Hepatocyte (in vitro differentiated cells): Measurements from ENCODE around the gene NOL9. TPM values are rescaled to one million over a fixed set of nuclear protein-coding genes. Genes with fewer than 3 reads are reported as not detected.

Experiments used
- DNase-seq: peaks from one replicate; pipeline ENCODE4 v3.0.0-alpha.2; 2016; ENCODE audit warnings: low spot score
- H2AFZ ChIP-seq: fragments of 200-600 bp; sonication (generic); 2 replicates; pipeline ENCODE4 v1.6.0; 2016; ENCODE audit warnings: antibody characterized with exemption, mild to moderate bottlenecking
- H3K27ac ChIP-seq: fragments of 200-600 bp; sonication (generic); 2 replicates; pipeline ENCODE4 v1.5.1; 2016; ENCODE audit warnings: mild to moderate bottlenecking
- H3K27me3 ChIP-seq: fragments of 200-600 bp; sonication (generic); 2 replicates; pipeline ENCODE4 v1.6.1; 2016
- H3K36me3 ChIP-seq: fragments of 200-600 bp; sonication (generic); replicated peaks from 2 replicates; pipeline ENCODE4 v1.5.1; 2016; ENCODE audit warnings: low read depth; ENCODE audit not compliant: insufficient read depth
- H3K4me1 ChIP-seq: fragments of 200-600 bp; sonication (generic); 2 replicates; pipeline ENCODE4 v1.5.1; 2016; ENCODE audit warnings: mild to moderate bottlenecking, moderate library complexity; ENCODE audit not compliant: insufficient read depth
- H3K4me2 ChIP-seq: fragments of 200-600 bp; sonication (generic); 2 replicates; pipeline ENCODE4 v1.6.0; 2016
- H3K4me3 ChIP-seq: fragments of 200-600 bp; sonication (generic); 2 replicates; pipeline ENCODE4 v1.5.1; 2016; ENCODE audit warnings: mild to moderate bottlenecking
- H3K79me2 ChIP-seq: fragments of 200-600 bp; sonication (generic); 2 replicates; pipeline ENCODE4 v1.6.0; 2017; ENCODE audit warnings: mild to moderate bottlenecking
- H3K9me2 ChIP-seq: fragments of 200-600 bp; sonication (generic); replicated peaks from 2 replicates; pipeline ENCODE4 v1.6.0; 2017; ENCODE audit warnings: mild to moderate bottlenecking; ENCODE audit not compliant: insufficient read depth
- H3K9me3 ChIP-seq: fragments of 200-600 bp; sonication (generic); 2 replicates; pipeline ENCODE4 v1.5.1; 2016; ENCODE audit warnings: low read depth, mild to moderate bottlenecking
- H4K20me1 ChIP-seq: fragments of 200-600 bp; sonication (generic); 2 replicates; pipeline ENCODE4 v1.6.0; 2016; ENCODE audit warnings: mild to moderate bottlenecking; ENCODE audit not compliant: insufficient read depth, poor library complexity, severe bottlenecking
- EZH2 ChIP-seq: fragments of 200-600 bp; sonication (generic); IDR thresholded peaks from 2 replicates; pipeline ENCODE4 v1.6.1; 2016; ENCODE audit warnings: antibody characterized with exemption, mild to moderate bottlenecking, borderline replicate concordance
- EZH2phosphoT487 ChIP-seq: fragments of 200-600 bp; sonication (generic); IDR thresholded peaks from one replicate; pipeline ENCODE4 v1.6.1; 2018; ENCODE audit warnings: antibody characterized with exemption, mild to moderate bottlenecking, low read depth, moderate library complexity; ENCODE audit not compliant: unreplicated experiment, severe bottlenecking
- WGBS: methylation state at CpG from one replicate; pipeline ENCODE4 v1.1.6; 2016; ENCODE audit warnings: low lambda C conversion rate; ENCODE audit errors: missing lambda C conversion rate; 5-methylcytosine and 5-hydroxymethylcytosine counted together
- polyA plus RNA-seq: library from polyadenylated mRNA; unstranded; fragments of >200 nt; fragmentation: Nextera tagmentation; extraction: Ambion mirVana; gene quantifications from 2 replicates; pipeline ENCODE4 v1.2.1, GENCODE V29; 2016
- total RNA-seq: library from RNA; depleted of rRNA; stranded (reverse); fragments of >200 nt; gene quantifications from 2 replicates; pipeline ENCODE4 v1.2.3, GENCODE V29; 2014
- TF ChIP-seq, protein P1 (sequence below): fragments of 200-600 bp; sonication (generic); IDR thresholded peaks from 2 replicates; pipeline ENCODE4 v1.5.1; 2016; ENCODE audit warnings: antibody characterized with exemption, mild to moderate bottlenecking; ENCODE audit not compliant: poor library complexity

The NOL9 gene
- total and polyA plus RNA-seq, 2 experiments from 2014 or later: 13.7 to 21.6 TPM

- peak overlapping the region; percentile 92 for H3K4me3 ChIP-seq
- H3K27me3 ChIP-seq: no peaks in the 10 kb centered on the region
These were observed 63.9 kb downstream of the NOL9 start for GRCh38 chr1:6490181-6491080.

DNA sequence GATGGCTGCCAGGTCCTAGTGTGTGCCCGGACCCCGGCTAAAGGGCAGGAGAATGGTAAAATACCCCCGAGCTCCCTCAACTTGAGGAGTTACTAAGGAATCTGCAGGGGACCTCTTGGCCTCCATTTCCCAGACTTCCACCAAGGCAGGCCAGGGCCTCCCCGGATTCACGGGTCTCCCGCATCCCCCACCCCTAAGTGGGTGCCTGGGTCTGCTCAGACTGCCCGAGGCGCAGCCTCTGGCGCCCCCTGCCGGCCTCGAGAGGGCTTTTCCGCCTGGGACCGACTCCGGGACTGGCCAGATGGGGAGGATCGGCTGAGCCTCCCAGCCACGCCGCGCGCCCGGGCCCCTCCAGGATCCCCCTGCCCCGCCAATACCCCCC lies 64.5 kb downstream of the NOL9 start:
- no peak for TF ChIP-seq EZH2
- TF ChIP-seq, protein P1, sequence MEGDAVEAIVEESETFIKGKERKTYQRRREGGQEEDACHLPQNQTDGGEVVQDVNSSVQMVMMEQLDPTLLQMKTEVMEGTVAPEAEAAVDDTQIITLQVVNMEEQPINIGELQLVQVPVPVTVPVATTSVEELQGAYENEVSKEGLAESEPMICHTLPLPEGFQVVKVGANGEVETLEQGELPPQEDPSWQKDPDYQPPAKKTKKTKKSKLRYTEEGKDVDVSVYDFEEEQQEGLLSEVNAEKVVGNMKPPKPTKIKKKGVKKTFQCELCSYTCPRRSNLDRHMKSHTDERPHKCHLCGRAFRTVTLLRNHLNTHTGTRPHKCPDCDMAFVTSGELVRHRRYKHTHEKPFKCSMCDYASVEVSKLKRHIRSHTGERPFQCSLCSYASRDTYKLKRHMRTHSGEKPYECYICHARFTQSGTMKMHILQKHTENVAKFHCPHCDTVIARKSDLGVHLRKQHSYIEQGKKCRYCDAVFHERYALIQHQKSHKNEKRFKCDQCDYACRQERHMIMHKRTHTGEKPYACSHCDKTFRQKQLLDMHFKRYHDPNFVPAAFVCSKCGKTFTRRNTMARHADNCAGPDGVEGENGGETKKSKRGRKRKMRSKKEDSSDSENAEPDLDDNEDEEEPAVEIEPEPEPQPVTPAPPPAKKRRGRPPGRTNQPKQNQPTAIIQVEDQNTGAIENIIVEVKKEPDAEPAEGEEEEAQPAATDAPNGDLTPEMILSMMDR: peak; percentile 96
- Histone ChIP-seq H3K4me2 (peak overlapping the region; percentile 100), H3K27ac (peak overlapping the region; percentile 85), H2AFZ (peak overlapping the region; percentile 96), H3K79me2 (peaks cover 11% of the 10 kb centered on the region), H3K27me3 (no peaks in the 10 kb centered on the region), H3K9me2 (no peaks in the 10 kb centered on the region), H4K20me1 (no peaks in the 10 kb centered on the region), H3K36me3 (no peaks in the 10 kb centered on the region), H3K4me1 (peaks cover 26% of the 10 kb centered on the region), H3K9me3 (no peaks in the 10 kb centered on the region), H3K4me3 (peak overlapping the region; percentile 92)
- WGBS: 14% methylated on average over 21 of the region's 21 CpGs
- peak; percentile 88 for DNase-seq

More at GRCh38 chr1:6490181-6491080, 63.9 kb downstream of the NOL9 start:
- H3K79me2 ChIP-seq: peaks cover 7% of the 10 kb centered on the region
- no peaks in the 10 kb centered on the region for H3K9me2 ChIP-seq
- peaks cover 26% of the 10 kb centered on the region for H3K4me1 ChIP-seq
- H3K27ac ChIP-seq: peak overlapping the region; percentile 85
- H3K36me3 ChIP-seq: no peaks in the 10 kb centered on the region
- no peaks in the 10 kb centered on the region for H3K9me3 ChIP-seq
- peak; percentile 92 for DNase-seq
- WGBS: 2% methylated on average over 47 of the region's 70 CpGs
- H2AFZ ChIP-seq: peak overlapping the region; percentile 96
- TF ChIP-seq EZH2: no peak
- TF ChIP-seq EZH2phosphoT487: no peak
- TF ChIP-seq, protein P1: no peak
- no peaks in the 10 kb centered on the region for H4K20me1 ChIP-seq
- peak overlapping the region; percentile 100 for H3K4me2 ChIP-seq

GRCh38 chr1:6489383-6489765 lies 64.9 kb downstream of the NOL9 start:
- Histone ChIP-seq H3K27me3 (no peaks in the 10 kb centered on the region), H3K36me3 (no peaks in the 10 kb centered on the region), H3K4me1 (peaks cover 26% of the 10 kb centered on the region), H3K27ac (no peak overlapping the region), H2AFZ (no peak overlapping the region), H3K9me3 (no peaks in the 10 kb centered on the region), H3K4me3 (no peak overlapping the region), H3K79me2 (peaks cover 15% of the 10 kb centered on the region), H3K9me2 (no peaks in the 10 kb centered on the region), H3K4me2 (peak overlapping the region; percentile 100), H4K20me1 (no peaks in the 10 kb centered on the region)
- TF ChIP-seq, protein P1: no peak
- TF ChIP-seq EZH2phosphoT487 (no peak), EZH2 (no peak)
- WGBS: 85% methylated on average over 9 of the region's 9 CpGs
- DNase-seq: no peak
